Measurements from ENCODE around the gene CIDEA.

- TF ChIP-seq CTCF (IDR thresholded peaks at IDR 0.05) = no peak
- TF ChIP-seq POLR2A (IDR thresholded peaks at IDR 0.05) = no peak
Observed at GRCh38 chr18:12253027-12253426, 1.1 kb upstream of the CIDEA start.

Measured in lower leg skin (tissue), 3 donors.